Measurements from ENCODE around the gene FIBIN.

FIBIN gene

GRCh38 chr11:27002838-27003237 lies 8.9 kb downstream of the FIBIN start:
- H3K9ac ChIP-seq (ENCODE audit: low read length), result no peak overlapping the region
- no peaks in the 10 kb centered on the region for H3K9me3 ChIP-seq (ENCODE audit: control insufficient read depth, insufficient read depth, low read depth, low read length)
- no peak overlapping the region for H3K4me3 ChIP-seq (ENCODE audit: low read depth, low read length)
- H3K27ac ChIP-seq (ENCODE audit: low read depth, low read length), result no peak overlapping the region
- H3K27me3 ChIP-seq (ENCODE audit: control insufficient read depth, insufficient read depth, low read length), result no peaks in the 10 kb centered on the region
- H3K36me3 ChIP-seq (ENCODE audit: control insufficient read depth, insufficient read depth, low read length), result no peaks in the 10 kb centered on the region
- H3K4me1 ChIP-seq (ENCODE audit: control insufficient read depth, insufficient read depth, low read length), result no peaks in the 10 kb centered on the region

GRCh38 chr11:27004103-27004502 lies 10.2 kb downstream of the FIBIN start:
- H3K4me3 ChIP-seq (ENCODE audit: low read depth, low read length), result no peak overlapping the region
- H3K4me1 ChIP-seq (ENCODE audit: control insufficient read depth, insufficient read depth, low read length), result no peaks in the 10 kb centered on the region
- H3K36me3 ChIP-seq (ENCODE audit: control insufficient read depth, insufficient read depth, low read length), result no peaks in the 10 kb centered on the region
- no peaks in the 10 kb centered on the region for H3K27me3 ChIP-seq (ENCODE audit: control insufficient read depth, insufficient read depth, low read length)
- H3K9ac ChIP-seq (ENCODE audit: low read length), result no peak overlapping the region
- no peak overlapping the region for H3K27ac ChIP-seq (ENCODE audit: low read depth, low read length)
- H3K9me3 ChIP-seq (ENCODE audit: control insufficient read depth, insufficient read depth, low read depth, low read length), result no peaks in the 10 kb centered on the region

DNA sequence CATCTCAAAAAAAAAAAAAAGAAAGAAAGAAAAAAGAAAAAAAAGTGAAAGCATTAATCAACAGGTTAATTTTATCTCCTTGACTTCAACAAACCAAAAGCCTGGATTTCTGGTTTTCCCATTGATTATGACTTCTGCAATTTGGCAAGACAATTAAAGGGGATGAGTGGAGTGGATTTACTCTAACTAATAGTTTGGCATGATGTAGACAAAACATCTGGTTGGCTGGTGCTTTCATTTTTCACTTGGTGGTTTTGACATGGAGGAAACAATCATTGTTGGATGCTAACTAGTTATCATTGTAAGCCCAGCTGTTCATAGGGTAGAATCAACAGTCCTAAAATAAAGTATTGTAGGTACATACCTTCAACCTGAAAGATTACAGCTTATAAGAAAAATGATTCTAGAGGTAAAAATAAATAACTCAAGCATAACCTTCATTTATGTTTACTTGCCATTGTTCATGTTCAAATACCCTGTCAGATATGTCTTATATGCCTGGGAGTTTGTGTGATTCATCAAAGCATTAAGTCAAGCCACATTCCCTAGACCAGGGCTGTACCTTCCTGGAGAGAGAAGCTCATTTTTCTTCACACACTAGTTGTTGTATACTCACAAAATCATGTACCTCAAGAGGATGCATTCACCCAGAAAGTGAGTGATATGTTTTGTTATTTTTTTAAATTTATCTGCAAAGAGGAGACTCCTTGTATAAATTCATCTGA lies 15.1 kb downstream of the FIBIN start:
- Histone ChIP-seq H3K4me3 (ENCODE audit: low read depth, low read length) (no peak overlapping the region), H3K36me3 (ENCODE audit: control insufficient read depth, insufficient read depth, low read length) (no peaks in the 10 kb centered on the region), H3K4me1 (ENCODE audit: control insufficient read depth, insufficient read depth, low read length) (peaks cover 15% of the 10 kb centered on the region; the same call in 1 of the 2 replicates), H3K27me3 (ENCODE audit: control insufficient read depth, insufficient read depth, low read length) (no peaks in the 10 kb centered on the region), H3K9me3 (ENCODE audit: control insufficient read depth, insufficient read depth, low read depth, low read length) (no peaks in the 10 kb centered on the region), H3K9ac (ENCODE audit: low read length) (no peak overlapping the region), H3K27ac (ENCODE audit: low read depth, low read length) (no peak overlapping the region)

- H3K9me3 ChIP-seq (ENCODE audit: control insufficient read depth, insufficient read depth, low read depth, low read length), result no peaks in the 10 kb centered on the region
- H3K27ac ChIP-seq (ENCODE audit: low read depth, low read length), result peak overlapping the region; percentile 81; the same call in 1 of the 2 replicates
- H3K36me3 ChIP-seq (ENCODE audit: control insufficient read depth, insufficient read depth, low read length), result no peaks in the 10 kb centered on the region
- peak overlapping the region; percentile 56 for H3K9ac ChIP-seq (ENCODE audit: low read length)
- H3K4me3 ChIP-seq (ENCODE audit: low read depth, low read length), result no peak overlapping the region
- no peaks in the 10 kb centered on the region for H3K27me3 ChIP-seq (ENCODE audit: control insufficient read depth, insufficient read depth, low read length)
- H3K4me1 ChIP-seq (ENCODE audit: control insufficient read depth, insufficient read depth, low read length), result peaks cover 18% of the 10 kb centered on the region; the same call in 1 of the 2 replicates
These were observed 17.8 kb downstream of the FIBIN start for GRCh38 chr11:27011560-27012233.

DNA sequence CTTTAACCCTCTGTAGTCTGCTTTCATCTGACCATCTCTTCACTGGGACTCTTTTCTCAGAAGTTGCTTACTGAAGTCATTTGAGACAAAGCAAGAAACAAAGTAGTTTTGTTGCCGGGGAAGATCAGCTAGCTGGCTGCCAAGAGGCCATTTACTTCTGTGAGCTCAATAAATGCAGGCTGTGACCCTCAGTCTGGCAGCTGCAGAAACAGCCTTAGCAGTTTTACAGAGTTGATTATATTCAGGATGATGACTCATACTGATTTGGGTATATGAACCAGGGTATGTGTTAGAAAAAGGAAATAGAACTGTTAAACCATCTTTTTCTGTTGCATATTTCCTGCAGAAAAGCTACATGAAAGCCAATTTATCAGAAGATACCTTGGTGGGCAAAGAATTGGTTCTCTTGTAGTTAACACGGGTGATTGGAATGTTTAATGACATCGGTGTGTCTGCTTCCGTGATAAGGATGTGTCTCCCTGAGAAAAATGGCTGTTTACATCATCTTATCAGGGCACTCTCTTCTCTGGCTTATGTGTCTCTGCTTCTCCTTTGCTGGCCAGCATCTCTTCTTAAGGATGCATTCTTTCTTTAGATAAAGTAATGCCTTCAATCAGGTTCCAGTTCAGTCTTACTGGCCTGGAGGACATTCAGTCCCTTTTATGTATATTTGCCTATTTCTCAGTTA lies 18.5 kb downstream of the FIBIN start:
- Histone ChIP-seq H3K4me3 (ENCODE audit: low read depth, low read length) (no peak overlapping the region), H3K27me3 (ENCODE audit: control insufficient read depth, insufficient read depth, low read length) (no peaks in the 10 kb centered on the region), H3K36me3 (ENCODE audit: control insufficient read depth, insufficient read depth, low read length) (no peaks in the 10 kb centered on the region), H3K4me1 (ENCODE audit: control insufficient read depth, insufficient read depth, low read length) (peaks cover 18% of the 10 kb centered on the region; the same call in 1 of the 2 replicates), H3K9ac (ENCODE audit: low read length) (peak overlapping the region; percentile 56), H3K9me3 (ENCODE audit: control insufficient read depth, insufficient read depth, low read depth, low read length) (no peaks in the 10 kb centered on the region), H3K27ac (ENCODE audit: low read depth, low read length) (peak overlapping the region; percentile 81; the same call in 1 of the 2 replicates)

DNA sequence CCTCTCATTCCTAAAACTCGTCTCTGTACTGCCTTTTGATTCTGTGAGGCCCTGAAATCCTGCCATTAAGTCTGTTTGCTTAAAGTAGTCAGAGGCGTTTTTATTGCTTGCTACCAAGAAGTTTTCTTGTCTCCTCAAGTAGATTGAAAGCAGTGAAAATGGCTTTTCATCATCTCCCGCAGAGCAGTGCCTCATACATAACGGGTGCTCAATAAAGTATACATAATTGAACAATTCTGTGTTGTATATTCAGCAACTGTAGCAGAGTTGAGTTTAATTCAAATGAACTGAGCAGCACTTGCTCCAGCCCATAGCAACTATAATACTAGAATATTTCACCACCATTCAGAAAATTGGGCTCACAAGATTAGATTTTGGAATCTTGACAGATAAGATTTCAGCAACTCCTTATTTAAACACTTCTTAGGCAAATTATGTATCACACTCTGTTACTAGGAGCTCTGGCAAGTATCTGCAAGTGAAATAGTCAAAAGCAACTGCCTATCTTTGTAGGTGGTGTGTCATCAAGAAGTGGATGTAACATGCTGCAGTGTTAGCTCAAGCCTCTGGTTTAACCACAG lies 20.0 kb downstream of the FIBIN start:
- Histone ChIP-seq H3K27ac (ENCODE audit: low read depth, low read length) (no peak overlapping the region; the same call in 1 of the 2 replicates), H3K36me3 (ENCODE audit: control insufficient read depth, insufficient read depth, low read length) (no peaks in the 10 kb centered on the region)

GRCh38 chr11:27018902-27019529 lies 25.1 kb downstream of the FIBIN start:
- H3K27me3 ChIP-seq (ENCODE audit: control insufficient read depth, insufficient read depth, low read length), result no peaks in the 10 kb centered on the region
- no peak overlapping the region for H3K4me3 ChIP-seq (ENCODE audit: low read depth, low read length)
- no peaks in the 10 kb centered on the region for H3K9me3 ChIP-seq (ENCODE audit: control insufficient read depth, insufficient read depth, low read depth, low read length)
- no peak overlapping the region for H3K27ac ChIP-seq (ENCODE audit: low read depth, low read length)
- H3K9ac ChIP-seq (ENCODE audit: low read length), result no peak overlapping the region
- H3K4me1 ChIP-seq (ENCODE audit: control insufficient read depth, insufficient read depth, low read length), result peaks cover 2% of the 10 kb centered on the region; the same call in 1 of the 2 replicates
- no peaks in the 10 kb centered on the region for H3K36me3 ChIP-seq (ENCODE audit: control insufficient read depth, insufficient read depth, low read length)

More for the DNA sequence above, 20.0 kb downstream of the FIBIN start:
- no peak overlapping the region for H3K9ac ChIP-seq (ENCODE audit: low read length)
- no peak overlapping the region for H3K4me3 ChIP-seq (ENCODE audit: low read depth, low read length)
- no peaks in the 10 kb centered on the region for H3K27me3 ChIP-seq (ENCODE audit: control insufficient read depth, insufficient read depth, low read length)
- no peaks in the 10 kb centered on the region for H3K9me3 ChIP-seq (ENCODE audit: control insufficient read depth, insufficient read depth, low read depth, low read length)
- peaks cover 18% of the 10 kb centered on the region; the same call in 1 of the 2 replicates for H3K4me1 ChIP-seq (ENCODE audit: control insufficient read depth, insufficient read depth, low read length)

- Histone ChIP-seq H3K9me3 (ENCODE audit: control insufficient read depth, insufficient read depth, low read depth, low read length) (no peaks in the 10 kb centered on the region), H3K27ac (ENCODE audit: low read depth, low read length) (no peak overlapping the region), H3K36me3 (ENCODE audit: control insufficient read depth, insufficient read depth, low read length) (no peaks in the 10 kb centered on the region), H3K27me3 (ENCODE audit: control insufficient read depth, insufficient read depth, low read length) (no peaks in the 10 kb centered on the region), H3K9ac (ENCODE audit: low read length) (no peak overlapping the region), H3K4me1 (ENCODE audit: control insufficient read depth, insufficient read depth, low read length) (peaks cover 3% of the 10 kb centered on the region; the same call in 1 of the 2 replicates), H3K4me3 (ENCODE audit: low read depth, low read length) (no peak overlapping the region)
These were observed 26.8 kb downstream of the FIBIN start for GRCh38 chr11:27020751-27021150.

- no peaks in the 10 kb centered on the region for H3K36me3 ChIP-seq (ENCODE audit: control insufficient read depth, insufficient read depth, low read length)
- H3K9me3 ChIP-seq (ENCODE audit: control insufficient read depth, insufficient read depth, low read depth, low read length), result no peaks in the 10 kb centered on the region
- H3K27ac ChIP-seq (ENCODE audit: low read depth, low read length), result no peak overlapping the region
- H3K4me1 ChIP-seq (ENCODE audit: control insufficient read depth, insufficient read depth, low read length), result peaks cover 3% of the 10 kb centered on the region; the same call in 1 of the 2 replicates
- H3K9ac ChIP-seq (ENCODE audit: low read length), result no peak overlapping the region
- H3K27me3 ChIP-seq (ENCODE audit: control insufficient read depth, insufficient read depth, low read length), result no peaks in the 10 kb centered on the region
- H3K4me3 ChIP-seq (ENCODE audit: low read depth, low read length), result no peak overlapping the region
These were observed 28.8 kb downstream of the FIBIN start for GRCh38 chr11:27022659-27023251.

- H3K9ac ChIP-seq (ENCODE audit: low read length), result no peak overlapping the region
- no peaks in the 10 kb centered on the region for H3K36me3 ChIP-seq (ENCODE audit: control insufficient read depth, insufficient read depth, low read length)
- no peaks in the 10 kb centered on the region for H3K9me3 ChIP-seq (ENCODE audit: control insufficient read depth, insufficient read depth, low read depth, low read length)
- no peak overlapping the region for H3K27ac ChIP-seq (ENCODE audit: low read depth, low read length)
- H3K27me3 ChIP-seq (ENCODE audit: control insufficient read depth, insufficient read depth, low read length), result no peaks in the 10 kb centered on the region
- H3K4me1 ChIP-seq (ENCODE audit: control insufficient read depth, insufficient read depth, low read length), result peaks cover 3% of the 10 kb centered on the region; the same call in 1 of the 2 replicates
- H3K4me3 ChIP-seq (ENCODE audit: low read depth, low read length), result no peak overlapping the region
These were observed 31.0 kb downstream of the FIBIN start for GRCh38 chr11:27024865-27025264.
